Neuronal stem cell (in vitro differentiated cells): ENCODE measurements around the gene PSMB1.
A peak's percentile ranks its signal among the peaks of the same experiment; 100 is the strongest.
"Not testable (repeated sequence)": the region's sequence is repeated elsewhere in the genome, so short reads cannot be mapped to it uniquely, and the experiment has no call there.

ENCODE experiments used
- DNase-seq: peaks from one replicate; pipeline ENCODE4 v3.0.0-alpha.2; 2013; ENCODE audit warnings: low spot score
- H2AFZ ChIP-seq: one replicate; pipeline ENCODE4 v1.6.1; 2013; ENCODE audit warnings: mild to moderate bottlenecking, low read length, inconsistent platforms
- H2AK5ac ChIP-seq: 2 replicates; pipeline ENCODE4 v1.6.1; 2013; ENCODE audit warnings: low read depth, mild to moderate bottlenecking, inconsistent platforms, low read length, moderate library complexity, mixed read lengths
- H2BK120ac ChIP-seq: 2 replicates; pipeline ENCODE4 v1.6.1; 2013; ENCODE audit warnings: low read depth, mild to moderate bottlenecking, inconsistent platforms, low read length, moderate library complexity, mixed read lengths
- H2BK12ac ChIP-seq: one replicate; pipeline ENCODE4 v1.6.1; 2013; ENCODE audit warnings: low read length, inconsistent platforms
- H2BK15ac ChIP-seq: 2 replicates; pipeline ENCODE4 v1.6.1; 2013; ENCODE audit warnings: mild to moderate bottlenecking, low read length, inconsistent platforms, mixed read lengths
- H2BK5ac ChIP-seq: one replicate; pipeline ENCODE4 v1.6.1; 2013; ENCODE audit warnings: inconsistent platforms, mild to moderate bottlenecking, low read length, moderate library complexity
- H3K14ac ChIP-seq: one replicate; pipeline ENCODE4 v1.6.1; 2013; ENCODE audit warnings: low read length, inconsistent platforms
- H3K18ac ChIP-seq: 2 replicates; pipeline ENCODE4 v1.6.1; 2013; ENCODE audit warnings: low read length, inconsistent platforms
- H3K23ac ChIP-seq: 2 replicates; pipeline ENCODE4 v1.6.1; 2013; ENCODE audit warnings: low read depth, mild to moderate bottlenecking, mixed read lengths, low read length, inconsistent platforms; ENCODE audit not compliant: poor library complexity
- H3K27ac ChIP-seq: replicated peaks from 3 replicates; pipeline ENCODE4 v1.5.1; 2013; ENCODE audit warnings: low read length, inconsistent platforms
- H3K27me3 ChIP-seq, 3 experiments: 2 replicates each; pipeline ENCODE4 v1.6.1; 2013; ENCODE audit warnings: low read length in 3 of 3, mild to moderate bottlenecking in 2 of 3, inconsistent platforms in 1 of 3, low read depth in 1 of 3, mixed read lengths in 1 of 3, moderate library complexity in 1 of 3; ENCODE audit not compliant: control insufficient read depth in 3 of 3, insufficient read depth in 3 of 3
- H3K36me3 ChIP-seq, 2 donors: replicated peaks in 1 of 2; 2 replicates each; pipeline ENCODE4 v1.6.1; 2013; ENCODE audit warnings: low read length in 2 of 2; ENCODE audit not compliant: control insufficient read depth in 2 of 2, insufficient read depth in 2 of 2
- H3K4ac ChIP-seq: 2 replicates; pipeline ENCODE4 v1.6.1; 2013; ENCODE audit warnings: inconsistent platforms, mild to moderate bottlenecking, low read length, moderate library complexity
- H3K4me1 ChIP-seq, 2 donors: 1 replicate in 1 of 2; 2 replicates in 1 of 2; pipeline ENCODE4 v1.6.1; 2013; ENCODE audit warnings: low read length in 2 of 2, low read depth in 1 of 2; ENCODE audit not compliant: control insufficient read depth in 2 of 2, insufficient read depth in 1 of 2
- H3K4me2 ChIP-seq: one replicate; pipeline ENCODE4 v1.6.1; 2013; ENCODE audit warnings: mild to moderate bottlenecking, low read length, inconsistent platforms; ENCODE audit not compliant: insufficient read depth, poor library complexity, severe bottlenecking
- H3K4me3 ChIP-seq, 2 donors: 2 replicates each; pipeline ENCODE4 v1.5.1; 2013; ENCODE audit warnings: low read length in 2 of 2, mild to moderate bottlenecking in 2 of 2, inconsistent platforms in 1 of 2, moderate library complexity in 1 of 2
- H3K79me1 ChIP-seq: one replicate; pipeline ENCODE4 v1.6.1; 2013; ENCODE audit warnings: low read depth, mild to moderate bottlenecking, inconsistent platforms, low read length, moderate library complexity
- H3K9ac ChIP-seq: one replicate; pipeline ENCODE4 v1.6.1; 2013; ENCODE audit warnings: mild to moderate bottlenecking, low read depth, low read length, inconsistent platforms; ENCODE audit not compliant: poor library complexity
- H3K9me3 ChIP-seq, 2 donors: replicated peaks in 1 of 2; 2 replicates each; pipeline versions ENCODE3 to v1.6.1; 2013; ENCODE audit warnings: low read length in 2 of 2, mild to moderate bottlenecking in 2 of 2, inconsistent platforms in 1 of 2, low read depth in 1 of 2, mixed read lengths in 1 of 2, moderate library complexity in 1 of 2; ENCODE audit not compliant: control insufficient read depth in 2 of 2, insufficient read depth in 1 of 2
- H4K8ac ChIP-seq: one replicate; pipeline ENCODE4 v1.6.1; 2013; ENCODE audit warnings: low read depth, mild to moderate bottlenecking, inconsistent platforms, low read length, moderate library complexity
- H4K91ac ChIP-seq: one replicate; pipeline ENCODE4 v1.6.1; 2013; ENCODE audit warnings: low read length, low read depth, mild to moderate bottlenecking, inconsistent platforms; ENCODE audit not compliant: poor library complexity
- WGBS, 2 donors: extraction: QIAGEN DNeasy Blood & Tissue Kit; methylation state at CpG; one replicate each; pipeline ENCODE4 v1.1.7; 2013; ENCODE audit warnings: missing lambda C conversion rate in 2 of 2, mixed read lengths in 1 of 2; ENCODE audit not compliant: insufficient read length in 2 of 2, insufficient replicate concordance in 1 of 2; ENCODE audit errors: extremely low coverage in 2 of 2; 5-methylcytosine and 5-hydroxymethylcytosine counted together

PSMB1 gene

DNA sequence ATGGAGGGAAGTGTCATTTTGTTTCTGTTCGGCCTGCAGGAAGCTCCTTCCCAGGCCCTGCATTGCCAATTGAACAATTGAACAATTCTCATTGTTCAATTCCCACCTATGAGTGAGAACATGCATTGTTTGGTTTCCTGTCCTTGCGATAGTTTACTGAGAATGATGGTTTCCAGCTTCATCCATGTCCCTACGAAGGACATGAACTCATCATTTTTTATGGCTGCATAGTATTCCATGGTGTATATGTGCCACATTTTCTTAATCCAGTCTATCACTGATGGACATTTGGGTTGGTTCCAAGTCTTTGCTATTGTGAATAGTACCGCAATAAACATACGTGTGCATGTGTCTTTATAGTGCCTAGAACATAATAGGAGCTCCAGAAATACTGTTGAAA lies 25.1 kb downstream of the PSMB1 start:
- H3K36me3 ChIP-seq, H3K18ac ChIP-seq, H4K8ac ChIP-seq, H3K27me3 ChIP-seq, H2AFZ ChIP-seq, DNase-seq, H3K4me1 ChIP-seq, H4K91ac ChIP-seq, H3K4me3 ChIP-seq, H2BK15ac ChIP-seq, H3K9ac ChIP-seq, H2BK120ac ChIP-seq, H3K14ac ChIP-seq, H2AK5ac ChIP-seq, H3K79me1 ChIP-seq, H3K4ac ChIP-seq, H2BK12ac ChIP-seq, H3K23ac ChIP-seq, H3K27ac ChIP-seq, H3K9me3 ChIP-seq, H2BK5ac ChIP-seq, H3K4me2 ChIP-seq: not testable (repeated sequence)
- no CpG with 5 or more reads among the region's 5 CpGs for WGBS, 2 donors

DNA sequence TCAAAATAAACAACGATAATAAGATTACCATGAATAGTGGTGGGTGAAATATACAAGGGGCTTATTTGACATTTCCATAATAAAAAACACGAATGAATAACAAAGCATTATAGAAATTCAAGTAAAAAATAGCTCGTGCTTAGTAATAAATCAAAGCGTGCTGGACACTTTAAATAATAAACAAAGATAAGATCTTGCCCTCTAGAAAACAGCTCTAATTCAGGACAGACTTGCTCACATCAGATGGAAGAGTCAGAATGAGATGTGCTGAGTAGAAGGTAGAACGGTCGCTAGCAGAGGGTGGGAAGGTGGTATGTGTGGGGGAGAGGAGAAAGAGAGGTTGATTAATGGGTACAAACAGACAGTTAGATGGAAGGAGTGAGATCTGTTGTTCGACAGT lies 27.3 kb downstream of the PSMB1 start:
- DNase-seq = no peak
- no peak overlapping the region for H2BK15ac ChIP-seq
- no peak overlapping the region for H2AFZ ChIP-seq
- no peak overlapping the region for H3K4ac ChIP-seq
- H2BK12ac ChIP-seq = no peak overlapping the region
- no peaks in the 10 kb centered on the region for H3K27me3 ChIP-seq
- peaks cover 0 to 2% of the 10 kb centered on the region in 2 donors for H3K9me3 ChIP-seq
- H3K4me3 ChIP-seq = no peak overlapping the region
- H2BK120ac ChIP-seq = no peak overlapping the region
- no peaks in the 10 kb centered on the region for H3K36me3 ChIP-seq
- no peaks in the 10 kb centered on the region for H3K4me1 ChIP-seq
- H3K9ac ChIP-seq = no peak overlapping the region
- no peak overlapping the region for H3K27ac ChIP-seq
- H4K91ac ChIP-seq = no peak overlapping the region
- WGBS, 2 donors = 100% methylated on average over 2 of the region's 7 CpGs
- H3K18ac ChIP-seq = no peak overlapping the region
- H3K23ac ChIP-seq = no peak overlapping the region
- H3K4me2 ChIP-seq = no peak overlapping the region
- no peak overlapping the region for H3K14ac ChIP-seq
- H4K8ac ChIP-seq = no peak overlapping the region
- H2BK5ac ChIP-seq = no peak overlapping the region
- no peaks in the 10 kb centered on the region for H3K79me1 ChIP-seq
- no peak overlapping the region for H2AK5ac ChIP-seq

DNA sequence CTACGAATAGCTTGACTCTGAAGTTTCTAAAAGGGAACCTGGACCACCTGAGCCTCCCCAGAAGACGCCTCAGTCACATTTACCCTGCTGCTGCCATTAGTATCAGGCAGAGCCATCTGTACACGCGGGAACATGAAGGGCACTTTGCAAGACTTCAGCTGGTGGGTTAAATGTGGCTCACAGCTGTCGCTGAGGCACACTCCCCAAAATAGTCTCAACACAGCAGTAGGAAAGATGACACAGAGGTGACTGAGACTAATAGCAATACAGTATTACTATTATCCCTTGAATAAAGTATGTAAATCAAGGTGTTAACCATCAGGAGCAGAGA lies 29.0 kb downstream of the PSMB1 start:
- no peak overlapping the region for H4K91ac ChIP-seq
- H3K4me3 ChIP-seq = no peak overlapping the region
- no peak overlapping the region for H2BK12ac ChIP-seq
- H3K14ac ChIP-seq = no peak overlapping the region
- H2BK15ac ChIP-seq = peak overlapping the region; percentile 21
- no peak overlapping the region for H3K9ac ChIP-seq
- H3K27ac ChIP-seq = no peak overlapping the region
- no peak overlapping the region for H3K18ac ChIP-seq
- no peak overlapping the region for H2AK5ac ChIP-seq
- no peaks in the 10 kb centered on the region for H3K79me1 ChIP-seq
- H3K4me2 ChIP-seq = no peak overlapping the region
- no peaks in the 10 kb centered on the region for H3K36me3 ChIP-seq
- no peak overlapping the region for H3K23ac ChIP-seq
- H3K9me3 ChIP-seq = peaks cover 0 to 2% of the 10 kb centered on the region in 2 donors
- H3K4me1 ChIP-seq = no peaks in the 10 kb centered on the region
- H3K27me3 ChIP-seq = no peaks in the 10 kb centered on the region
- no CpG with 5 or more reads among the region's 5 CpGs for WGBS, 2 donors
- H2BK120ac ChIP-seq = no peak overlapping the region
- no peak overlapping the region for H2AFZ ChIP-seq
- no peak overlapping the region for H2BK5ac ChIP-seq
- no peak overlapping the region for H3K4ac ChIP-seq
- H4K8ac ChIP-seq = peak overlapping the region; percentile 84
- no peak for DNase-seq

DNA sequence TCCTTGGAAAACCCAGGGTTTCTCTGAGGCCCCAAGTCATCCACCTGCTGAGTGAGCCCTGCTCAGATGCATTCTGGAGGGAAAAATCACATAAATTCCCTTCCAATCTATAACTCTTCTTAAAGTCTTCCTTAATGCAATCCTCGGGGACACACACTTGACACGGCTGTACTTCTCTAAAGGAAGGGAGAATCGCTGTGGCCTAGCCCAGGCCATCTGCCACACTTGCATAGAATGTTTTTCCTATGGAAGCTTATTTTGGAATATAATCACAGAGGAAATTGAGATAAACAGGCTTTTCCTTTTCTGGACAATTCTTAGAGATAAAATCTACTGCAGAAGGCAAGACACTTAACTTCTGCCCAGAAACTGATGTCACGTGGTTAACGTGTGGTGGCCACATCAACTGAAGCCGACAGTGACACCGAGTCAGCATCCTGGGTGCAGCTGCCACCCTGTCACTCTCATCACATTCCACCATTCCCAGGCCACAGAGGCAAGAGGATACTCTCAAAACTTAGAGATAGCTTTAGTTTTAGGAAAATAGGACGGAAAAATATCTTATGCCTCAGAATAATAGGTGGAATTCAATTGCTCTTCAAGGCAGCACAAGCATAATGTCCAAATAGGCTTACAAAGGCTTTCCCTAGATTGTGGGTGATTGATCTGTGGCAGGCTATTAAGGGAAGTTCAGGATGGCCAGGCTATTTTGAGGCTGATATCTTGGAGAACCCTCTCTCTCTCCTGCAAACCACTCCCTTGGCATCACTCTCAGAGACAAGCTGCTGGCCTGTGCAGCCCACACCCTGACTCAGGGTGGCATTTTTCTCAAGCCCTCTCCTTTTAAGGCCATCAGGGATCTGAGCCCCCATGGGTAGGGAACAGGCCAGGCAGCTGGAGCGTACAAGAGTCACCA lies 29.6 kb downstream of the PSMB1 start:
- no peak overlapping the region for H3K23ac ChIP-seq
- peak overlapping the region; percentile 21 for H2BK15ac ChIP-seq
- WGBS, 2 donors = no CpG with 5 or more reads among the region's 9 CpGs

More for the DNA sequence above, 29.6 kb downstream of the PSMB1 start:
- no peak overlapping the region for H3K27ac ChIP-seq
- no peak overlapping the region for H4K91ac ChIP-seq
- peak overlapping the region; percentile 84 for H4K8ac ChIP-seq
- no peak overlapping the region for H2BK5ac ChIP-seq
- H2AFZ ChIP-seq = no peak overlapping the region
- H3K14ac ChIP-seq = no peak overlapping the region
- no peak for DNase-seq
- H3K79me1 ChIP-seq = no peaks in the 10 kb centered on the region
- H2BK12ac ChIP-seq = no peak overlapping the region
- H3K4me3 ChIP-seq = no peak overlapping the region
- peaks cover 0 to 2% of the 10 kb centered on the region in 2 donors for H3K9me3 ChIP-seq
- no peak overlapping the region for H2BK120ac ChIP-seq
- H3K4ac ChIP-seq = no peak overlapping the region
- no peak overlapping the region for H2AK5ac ChIP-seq
- no peaks in the 10 kb centered on the region for H3K27me3 ChIP-seq
- no peak overlapping the region for H3K4me2 ChIP-seq
- H3K4me1 ChIP-seq = no peaks in the 10 kb centered on the region
- H3K36me3 ChIP-seq = no peaks in the 10 kb centered on the region
- no peak overlapping the region for H3K9ac ChIP-seq
- H3K18ac ChIP-seq = no peak overlapping the region
